Stomach (tissue), 9 donors: ENCODE data around the gene KIAA0513. TPM values are rescaled to one million over a fixed set of nuclear protein-coding genes. Genes with fewer than 3 reads are reported as not detected.

Experiments
- DNase-seq, 2 donors: peaks; one replicate each; pipeline versions ENCODE4 v3.0.0 to v3.0.0-alpha.2; 2013 to 2019
- H3K27ac ChIP-seq, 5 donors: fragments of 200-600 bp in 4 of 5; sonication (generic) in 4 of 5; one replicate each; pipeline ENCODE4 v1.5.1; 2013 to 2019; ENCODE audit warnings: mild to moderate bottlenecking in 1 of 5, moderate library complexity in 1 of 5
- H3K27me3 ChIP-seq, 3 donors: fragments of 200-600 bp; sonication (generic); one replicate each; pipeline ENCODE4 v1.5.1; 2017 to 2019; ENCODE audit warnings: mixed run types in 1 of 3
- H3K36me3 ChIP-seq, 4 donors: fragments of 200-600 bp; sonication (generic); 1 replicate in 3 of 4; 2 replicates in 1 of 4; pipeline ENCODE4 v1.5.1; 2016 to 2019
- H3K4me1 ChIP-seq, 4 donors: fragments of 200-600 bp; sonication (generic); one replicate each; pipeline ENCODE4 v1.5.1; 2016 to 2019
- H3K4me3 ChIP-seq, 4 donors: fragments of 200-600 bp; sonication (generic) in 3 of 4; one replicate each; pipeline ENCODE4 v1.5.1; 2016 to 2019; ENCODE audit warnings: mild to moderate bottlenecking in 1 of 4
- H3K9me3 ChIP-seq, 4 donors: fragments of 200-600 bp; sonication (generic); one replicate each; pipeline ENCODE4 v1.5.1; 2016 to 2019
- CTCF ChIP-seq, 7 experiments: fragments of 450-650 bp in 4 of 7; fragments of 200-600 bp in 3 of 7; sonication (generic) in 3 of 7; IDR thresholded peaks; one replicate each; pipeline ENCODE4 v1.5.1; 2016 to 2019; ENCODE audit warnings: antibody characterized with exemption in 7 of 7, control low read depth in 2 of 7, mild to moderate bottlenecking in 1 of 7
- EP300 ChIP-seq: sonication (generic); formaldehyde crosslinking; IDR thresholded peaks from one replicate; pipeline ENCODE4 v1.6.1; 2017; ENCODE audit warnings: antibody characterized with exemption
- POLR2A ChIP-seq, 4 donors: fragments of 450-650 bp; IDR thresholded peaks; one replicate each; pipeline ENCODE4 v1.6.1; 2016; ENCODE audit warnings: antibody characterized with exemption in 4 of 4, control low read depth in 2 of 4, mild to moderate bottlenecking in 1 of 4, moderate library complexity in 1 of 4
- POLR2AphosphoS5 ChIP-seq, 3 donors: sonication (generic); formaldehyde crosslinking; IDR thresholded peaks; one replicate each; pipeline ENCODE4 v1.6.1; 2016; ENCODE audit warnings: antibody characterized with exemption in 3 of 3
- WGBS, 5 donors: extraction: QIAGEN DNeasy Blood & Tissue Kit in 3 of 5; methylation state at CpG; one replicate each; pipeline versions ENCODE4 v1.1.5 to v1.1.7; 2013 to 2018; 5-methylcytosine and 5-hydroxymethylcytosine counted together
- intact Hi-C: fragments of 100-400 bp; cut with DNase I; formaldehyde crosslinking; loops from one replicate; pipeline ENCODE4 v1.15.1; 2023; ENCODE audit warnings: low total_unique reads
- polyA plus RNA-seq, 3 donors: library from polyadenylated mRNA; stranded (reverse); fragments of 200-250 nt; gene quantifications; one replicate each; pipeline ENCODE4 v1.2.3, GENCODE V29; 2013
- total RNA-seq, 5 donors: library from RNA; depleted of rRNA; stranded (reverse); fragments of >200 nt; gene quantifications; one replicate each; pipeline versions ENCODE4 v1.1.0 to v1.2.3, GENCODE V29; 2014 to 2016
- donor health status: healthy with polysubstance abuse.
- donor health status: Bipolar disorder and iron deficiency.
- donor health status: healthy.

The KIAA0513 gene
- total and polyA plus RNA-seq, 8 donors, result 3.6 to 40.6 (median 14.9) TPM

- H3K36me3 ChIP-seq, result peaks cover 46 to 88% (median 69%) of the 10 kb centered on the region in 4 donors
- peaks cover 44 to 81% (median 62%) of the 10 kb centered on the region in 4 donors for H3K4me1 ChIP-seq
- no peak for DNase-seq
Measured at GRCh38 chr16:84985079-84986065, 42.2 kb upstream of the KIAA0513 start.

GRCh38 chr16:84986102-84986501 is 41.5 kb upstream of the KIAA0513 start:
- intact Hi-C loops, result no loop called here
- WGBS, 5 donors, result 36 to 65% (median 53%) methylated on average over 21 to 22 of the region's 22 CpGs
- Histone ChIP-seq H3K4me1 (peaks cover 37 to 81% (median 54%) of the 10 kb centered on the region in 4 donors), H3K27ac (peak overlapping the region; percentile 40 to 86 (median 80)), H3K4me3 (no peak overlapping the region), H3K9me3 (no peaks in the 10 kb centered on the region), H3K36me3 (peaks cover 40 to 88% (median 68%) of the 10 kb centered on the region in 4 donors), H3K27me3 (no peaks in the 10 kb centered on the region)
- TF ChIP-seq CTCF (IDR thresholded peaks at IDR 0.05) (no peak), POLR2A (IDR thresholded peaks at IDR 0.05) (no peak), EP300 (no peak), POLR2AphosphoS5 (IDR thresholded peaks at IDR 0.05) (peak in 2 of 3 donors; percentile 30 to 52)
- DNase-seq, result peak; percentile 45 to 75

More at GRCh38 chr16:84985079-84986065, 42.2 kb upstream of the KIAA0513 start:
- Histone ChIP-seq H3K27me3 (no peaks in the 10 kb centered on the region), H3K9me3 (no peaks in the 10 kb centered on the region), H3K27ac (peak overlapping the region; percentile 5 to 86 (median 80)), H3K4me3 (no peak overlapping the region)
- intact Hi-C loops, result no loop called here
- no peak for TF ChIP-seq EP300
- TF ChIP-seq POLR2AphosphoS5 (IDR thresholded peaks at IDR 0.05), result no peak
- TF ChIP-seq POLR2A (IDR thresholded peaks at IDR 0.05), result no peak
- no peak for TF ChIP-seq CTCF (IDR thresholded peaks at IDR 0.05)
- WGBS, 5 donors, result 70 to 75% (median 72%) methylated on average over 15 of the region's 15 CpGs

GRCh38 chr16:84986879-84987278 is 40.7 kb upstream of the KIAA0513 start:
- H3K36me3 ChIP-seq, result peaks cover 33 to 86% (median 64%) of the 10 kb centered on the region in 4 donors

More at GRCh38 chr16:84986879-84987278, 40.7 kb upstream of the KIAA0513 start:
- H3K4me3 ChIP-seq, result no peak overlapping the region
- H3K9me3 ChIP-seq, result no peaks in the 10 kb centered on the region
- peaks cover 39 to 81% (median 52%) of the 10 kb centered on the region in 4 donors for H3K4me1 ChIP-seq
- no peak for DNase-seq
- WGBS, 5 donors, result 95 to 100% (median 100%) methylated on average over 1 of the region's 1 CpG
- peak overlapping the region in 4 of 5 donors; percentile 52 to 86 (median 80) for H3K27ac ChIP-seq
- TF ChIP-seq POLR2A (IDR thresholded peaks at IDR 0.05) (no peak), POLR2AphosphoS5 (IDR thresholded peaks at IDR 0.05) (no peak), EP300 (no peak), CTCF (IDR thresholded peaks at IDR 0.05) (no peak)
- H3K27me3 ChIP-seq, result no peaks in the 10 kb centered on the region
- intact Hi-C loops, result no loop called here
